Caco-2 (cell line): ENCODE measurements around the gene SMYD3. TPM values are rescaled to one million over a fixed set of nuclear protein-coding genes. Genes with fewer than 3 reads are reported as not detected.

Source experiments
- BruUV-seq: library from RNA; stranded (reverse); fragments of 400-500 nt; replicated peaks from 2 replicates; lab custom pipeline; 2021; lab: Mats Ljungman, UMichigan
- CTCF ChIA-PET: fragments of 300-600 bp; sonication (Branson Sonifier 250); formaldehyde crosslinking; loops from one replicate; lab custom pipeline; 2022; ENCODE audit warnings: antibody characterized with exemption; lab: Charles Lee
- POLR2A ChIA-PET: fragments of 300-600 bp; sonication (Branson Sonifier 250); formaldehyde crosslinking; loops from one replicate; lab custom pipeline; 2022; ENCODE audit warnings: antibody characterized with exemption; lab: Charles Lee
- DNase-seq, 2 experiments: peaks; one replicate each; pipeline versions ENCODE4 v3.0.0 to v3.0.0-alpha.2; 2020 to 2022
- H3K27me3 ChIP-seq: replicated peaks from 2 replicates; pipeline ENCODE4 v1.6.0; 2011; ENCODE audit warnings: low read length; ENCODE audit not compliant: control insufficient read depth, insufficient read depth
- H3K36me3 ChIP-seq: 2 replicates; pipeline ENCODE4 v1.5.1; 2011; ENCODE audit warnings: low read length; ENCODE audit not compliant: control insufficient read depth, insufficient read depth
- H3K4me1 ChIP-seq: fragments of 250-450 bp; sonication (Bioruptor Pico); 2 replicates; pipeline ENCODE4 v1.5.1; 2020; ENCODE audit warnings: mild to moderate bottlenecking
- H3K4me3 ChIP-seq: 2 replicates; pipeline ENCODE4 v1.5.1; 2011; ENCODE audit warnings: low read depth, mild to moderate bottlenecking, control low read depth, low read length
- H3K9me3 ChIP-seq: fragments of 250-450 bp; sonication (Bioruptor Pico); 2 replicates; pipeline ENCODE4 v1.5.1; 2020; ENCODE audit warnings: mild to moderate bottlenecking, moderate library complexity
- H3K27ac Mint-ChIP-seq: one replicate; pipeline ENCODE4 v1.8.0; 2022; ENCODE audit warnings: mixed read lengths; ENCODE audit not compliant: unreplicated experiment
- H3K27me3 Mint-ChIP-seq: one replicate; pipeline ENCODE4 v1.8.0; 2022; ENCODE audit warnings: mixed read lengths; ENCODE audit not compliant: insufficient read depth, unreplicated experiment
- H3K36me3 Mint-ChIP-seq: one replicate; pipeline ENCODE4 v1.8.0; 2022; ENCODE audit warnings: mild to moderate bottlenecking, mixed read lengths; ENCODE audit not compliant: insufficient read depth, unreplicated experiment
- H3K4me1 Mint-ChIP-seq: one replicate; pipeline ENCODE4 v1.8.0; 2022; ENCODE audit warnings: low read depth, mixed read lengths; ENCODE audit not compliant: unreplicated experiment
- H3K4me3 Mint-ChIP-seq: one replicate; pipeline ENCODE4 v1.8.0; 2022; ENCODE audit warnings: mild to moderate bottlenecking, moderate library complexity, mixed read lengths; ENCODE audit not compliant: unreplicated experiment
- H3K9me3 Mint-ChIP-seq: one replicate; pipeline ENCODE4 v1.8.0; 2022; ENCODE audit warnings: mixed read lengths; ENCODE audit not compliant: unreplicated experiment
- intact Hi-C: fragments of 100-400 bp; cut with micrococcal nuclease; formaldehyde crosslinking; loops from one replicate; pipeline ENCODE4 v1.10.0; 2022; ENCODE audit not compliant: unreplicated experiment
- total RNA-seq: library from RNA; stranded (reverse); gene quantifications from 2 replicates; pipeline ENCODE4 v1.2.3, GENCODE V29; 2022
- TF ChIP-seq, protein P1 (sequence below), 2 experiments: fragments of 200-600 bp in 1 of 2; IDR thresholded peaks; 1 replicate in 1 of 2; 2 replicates in 1 of 2; pipeline versions ENCODE4 v1.5.1 to v1.8.0; 2011 to 2022; ENCODE audit warnings: antibody characterized with exemption in 1 of 2, control low read depth in 1 of 2, inconsistent platforms in 1 of 2, low read depth in 1 of 2, low read length in 1 of 2, mild to moderate bottlenecking in 1 of 2, moderate library complexity in 1 of 2; ENCODE audit not compliant: insufficient read depth in 1 of 2, severe bottlenecking in 1 of 2, unreplicated experiment in 1 of 2

Gene SMYD3
- total RNA-seq, 1 experiment from 2014 or later, result 33.0 TPM

DNA sequence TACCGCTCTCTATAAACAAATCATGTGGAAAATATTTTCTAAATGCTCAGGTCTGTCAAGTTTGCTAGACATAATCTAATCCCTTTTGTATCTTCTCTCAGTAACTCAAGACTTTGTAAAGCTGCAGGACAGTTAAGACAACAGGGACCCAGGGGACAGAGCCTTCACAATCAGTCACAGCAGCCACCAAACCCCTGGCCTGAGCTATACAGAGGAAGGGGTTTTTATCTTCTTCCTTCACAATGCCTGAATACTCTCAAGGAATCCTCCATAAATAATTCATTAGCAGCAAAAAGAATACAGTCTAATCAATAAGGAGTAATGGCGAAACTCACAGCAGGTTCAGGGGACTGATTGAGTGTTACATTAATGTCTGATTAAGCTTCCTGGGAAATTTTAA, 368.3 kb downstream of the SMYD3 start:
- no peaks in the 10 kb centered on the region for H3K9me3 Mint-ChIP-seq
- intact Hi-C loops, result no loop called here
- no peak for DNase-seq
- no peaks in the 10 kb centered on the region for H3K9me3 ChIP-seq
- H3K4me3 Mint-ChIP-seq, result no peak overlapping the region
- ChIA-PET CTCF (no interaction called here), POLR2A (no interaction called here)
- H3K36me3 Mint-ChIP-seq, result no peaks in the 10 kb centered on the region
- no TSS peak for BruUV-seq
- peaks cover 7% of the 10 kb centered on the region for H3K4me1 Mint-ChIP-seq
- H3K4me1 ChIP-seq, result no peaks in the 10 kb centered on the region
- TF ChIP-seq, protein P1, sequence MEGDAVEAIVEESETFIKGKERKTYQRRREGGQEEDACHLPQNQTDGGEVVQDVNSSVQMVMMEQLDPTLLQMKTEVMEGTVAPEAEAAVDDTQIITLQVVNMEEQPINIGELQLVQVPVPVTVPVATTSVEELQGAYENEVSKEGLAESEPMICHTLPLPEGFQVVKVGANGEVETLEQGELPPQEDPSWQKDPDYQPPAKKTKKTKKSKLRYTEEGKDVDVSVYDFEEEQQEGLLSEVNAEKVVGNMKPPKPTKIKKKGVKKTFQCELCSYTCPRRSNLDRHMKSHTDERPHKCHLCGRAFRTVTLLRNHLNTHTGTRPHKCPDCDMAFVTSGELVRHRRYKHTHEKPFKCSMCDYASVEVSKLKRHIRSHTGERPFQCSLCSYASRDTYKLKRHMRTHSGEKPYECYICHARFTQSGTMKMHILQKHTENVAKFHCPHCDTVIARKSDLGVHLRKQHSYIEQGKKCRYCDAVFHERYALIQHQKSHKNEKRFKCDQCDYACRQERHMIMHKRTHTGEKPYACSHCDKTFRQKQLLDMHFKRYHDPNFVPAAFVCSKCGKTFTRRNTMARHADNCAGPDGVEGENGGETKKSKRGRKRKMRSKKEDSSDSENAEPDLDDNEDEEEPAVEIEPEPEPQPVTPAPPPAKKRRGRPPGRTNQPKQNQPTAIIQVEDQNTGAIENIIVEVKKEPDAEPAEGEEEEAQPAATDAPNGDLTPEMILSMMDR (IDR thresholded peaks at IDR 0.05; ENCODE audit: insufficient read depth in 1 of 2, low read depth in 1 of 2, low read length in 1 of 2, severe bottlenecking in 1 of 2, unreplicated experiment in 1 of 2), result no peak
- no peaks in the 10 kb centered on the region for H3K27me3 Mint-ChIP-seq
- no peaks in the 10 kb centered on the region for H3K27me3 ChIP-seq
- H3K4me3 ChIP-seq, result no peak overlapping the region
- H3K27ac Mint-ChIP-seq, result no peak overlapping the region
- H3K36me3 ChIP-seq, result no peaks in the 10 kb centered on the region

DNA sequence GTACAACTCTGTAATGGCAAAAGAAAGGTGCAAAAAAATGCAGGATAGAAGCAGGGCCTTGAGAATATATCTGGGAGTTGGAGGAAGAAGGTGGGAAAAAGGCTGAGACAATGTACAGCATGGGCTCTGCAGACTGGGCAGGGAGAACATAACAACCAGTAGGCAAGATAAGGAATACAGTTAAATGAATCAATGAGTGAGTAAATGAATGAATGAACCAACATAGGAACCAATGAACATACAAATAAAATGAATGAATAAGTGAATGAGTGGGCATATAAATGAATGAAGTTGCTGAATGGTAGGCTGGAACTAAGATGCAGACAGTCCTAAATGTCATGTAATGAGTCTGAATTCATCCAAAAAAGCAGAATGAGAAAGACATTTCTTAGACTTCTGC, 370.6 kb downstream of the SMYD3 start:
- peaks cover 7% of the 10 kb centered on the region for H3K4me1 Mint-ChIP-seq
- ChIA-PET CTCF (no interaction called here), POLR2A (no interaction called here)
- no peak for DNase-seq
- H3K9me3 ChIP-seq, result no peaks in the 10 kb centered on the region
- intact Hi-C loops, result no loop called here
- H3K4me3 Mint-ChIP-seq, result no peak overlapping the region
- H3K36me3 ChIP-seq, result no peaks in the 10 kb centered on the region
- H3K9me3 Mint-ChIP-seq, result no peaks in the 10 kb centered on the region
- H3K36me3 Mint-ChIP-seq, result no peaks in the 10 kb centered on the region
- H3K4me3 ChIP-seq, result no peak overlapping the region
- no peaks in the 10 kb centered on the region for H3K27me3 ChIP-seq
- no peaks in the 10 kb centered on the region for H3K27me3 Mint-ChIP-seq
- no peak overlapping the region for H3K27ac Mint-ChIP-seq
- H3K4me1 ChIP-seq, result no peaks in the 10 kb centered on the region
- TF ChIP-seq, protein P1 (IDR thresholded peaks at IDR 0.05; ENCODE audit: insufficient read depth in 1 of 2, low read depth in 1 of 2, low read length in 1 of 2, severe bottlenecking in 1 of 2, unreplicated experiment in 1 of 2), result no peak
- BruUV-seq, result no TSS peak

DNA sequence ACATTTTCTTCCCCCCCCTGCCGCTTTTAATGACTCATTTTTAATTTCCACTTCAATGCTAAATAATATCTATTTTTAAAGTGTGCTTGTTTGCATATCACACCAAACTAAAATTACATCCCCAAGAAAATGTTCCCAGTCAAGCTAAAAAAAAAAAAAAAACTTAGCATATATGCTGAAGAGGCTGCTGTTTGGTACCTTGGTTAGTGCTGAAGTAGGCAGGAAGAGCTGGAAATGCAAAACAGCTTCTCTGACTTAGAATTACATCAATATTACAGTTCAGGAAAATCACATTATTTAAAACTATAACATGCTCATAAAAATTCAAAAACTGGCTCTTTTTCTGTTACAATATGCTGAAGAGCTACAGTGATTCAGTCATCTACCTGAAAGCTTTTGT, 372.3 kb downstream of the SMYD3 start:
- no peaks in the 10 kb centered on the region for H3K4me1 ChIP-seq
- no peak overlapping the region for H3K27ac Mint-ChIP-seq
- peaks cover 12% of the 10 kb centered on the region for H3K4me1 Mint-ChIP-seq
- BruUV-seq, result no TSS peak
- H3K27me3 ChIP-seq, result no peaks in the 10 kb centered on the region
- H3K9me3 Mint-ChIP-seq, result no peaks in the 10 kb centered on the region
- TF ChIP-seq, protein P1 (IDR thresholded peaks at IDR 0.05; ENCODE audit: insufficient read depth in 1 of 2, low read depth in 1 of 2, low read length in 1 of 2, severe bottlenecking in 1 of 2, unreplicated experiment in 1 of 2), result no peak
- POLR2A ChIA-PET, result no interaction called here
- H3K4me3 Mint-ChIP-seq, result no peak overlapping the region
- no peaks in the 10 kb centered on the region for H3K27me3 Mint-ChIP-seq
- H3K36me3 Mint-ChIP-seq, result no peaks in the 10 kb centered on the region
- CTCF ChIA-PET, result no interaction called here
- DNase-seq, result no peak
- intact Hi-C loops, result no loop called here
- H3K36me3 ChIP-seq, result no peaks in the 10 kb centered on the region
- H3K9me3 ChIP-seq, result no peaks in the 10 kb centered on the region
- no peak overlapping the region for H3K4me3 ChIP-seq
